ENCODE results near the gene VPS13C. TPM values are rescaled to one million over a fixed set of nuclear protein-coding genes. Genes with fewer than 3 reads are reported as not detected.

Gene VPS13C
- total and polyA plus RNA-seq, 2 experiments from 2014 or later = 10.2 to 20.5 TPM

- Histone ChIP-seq H3K79me2 (replicated peaks; ENCODE audit: insufficient read depth) (no peaks in the 10 kb centered on the region), H3K4me2 (no peak overlapping the region), H3F3A (replicated peaks; ENCODE audit: low read depth) (no peaks in the 10 kb centered on the region), H3K27ac (ENCODE audit: low read depth) (no peak overlapping the region), H2AFZ (no peak overlapping the region), H3K9me2 (ENCODE audit: insufficient read depth) (no peaks in the 10 kb centered on the region), H3K4me1 (ENCODE audit: insufficient read depth) (no peaks in the 10 kb centered on the region), H3K36me3 (ENCODE audit: insufficient read depth) (no peaks in the 10 kb centered on the region), H3K27me3 (ENCODE audit: insufficient read depth) (no peaks in the 10 kb centered on the region), H4K20me1 (replicated peaks; ENCODE audit: insufficient read depth) (no peaks in the 10 kb centered on the region), H3K4me3 (no peak overlapping the region)
- no peak overlapping the region for H3K4me3 Mint-ChIP-seq
- H3K27ac Mint-ChIP-seq = no peak overlapping the region
- TF ChIP-seq JUNB (IDR thresholded peaks at IDR 0.05; ENCODE audit: unreplicated experiment) (no peak), CREB1 (CRISPR knock-in tag; IDR thresholded peaks at IDR 0.05; ENCODE audit: low read depth) (no peak)
- TF ChIP-seq, protein P1, sequence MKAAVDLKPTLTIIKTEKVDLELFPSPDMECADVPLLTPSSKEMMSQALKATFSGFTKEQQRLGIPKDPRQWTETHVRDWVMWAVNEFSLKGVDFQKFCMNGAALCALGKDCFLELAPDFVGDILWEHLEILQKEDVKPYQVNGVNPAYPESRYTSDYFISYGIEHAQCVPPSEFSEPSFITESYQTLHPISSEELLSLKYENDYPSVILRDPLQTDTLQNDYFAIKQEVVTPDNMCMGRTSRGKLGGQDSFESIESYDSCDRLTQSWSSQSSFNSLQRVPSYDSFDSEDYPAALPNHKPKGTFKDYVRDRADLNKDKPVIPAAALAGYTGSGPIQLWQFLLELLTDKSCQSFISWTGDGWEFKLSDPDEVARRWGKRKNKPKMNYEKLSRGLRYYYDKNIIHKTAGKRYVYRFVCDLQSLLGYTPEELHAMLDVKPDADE (IDR thresholded peaks at IDR 0.05) = no peak
- DNase-seq (ENCODE audit: low spot score) (peak; percentile 2), ATAC-seq (peak; percentile 47; the same call in 1 of the 3 replicates)
- no peaks in the 10 kb centered on the region for H3K27me3 Mint-ChIP-seq (ENCODE audit: insufficient read depth, low read depth, poor library complexity)
- no peaks in the 10 kb centered on the region; the same call in 2 of the 3 replicates for H3K9me3 Mint-ChIP-seq
- H3K4me1 Mint-ChIP-seq = no peaks in the 10 kb centered on the region
- peaks cover 2% of the 10 kb centered on the region; the same call in 1 of the 3 replicates for H3K36me3 Mint-ChIP-seq (ENCODE audit: low read depth)
Measured at GRCh38 chr15:61938249-61938648, 122.0 kb downstream of the VPS13C start.

DNA sequence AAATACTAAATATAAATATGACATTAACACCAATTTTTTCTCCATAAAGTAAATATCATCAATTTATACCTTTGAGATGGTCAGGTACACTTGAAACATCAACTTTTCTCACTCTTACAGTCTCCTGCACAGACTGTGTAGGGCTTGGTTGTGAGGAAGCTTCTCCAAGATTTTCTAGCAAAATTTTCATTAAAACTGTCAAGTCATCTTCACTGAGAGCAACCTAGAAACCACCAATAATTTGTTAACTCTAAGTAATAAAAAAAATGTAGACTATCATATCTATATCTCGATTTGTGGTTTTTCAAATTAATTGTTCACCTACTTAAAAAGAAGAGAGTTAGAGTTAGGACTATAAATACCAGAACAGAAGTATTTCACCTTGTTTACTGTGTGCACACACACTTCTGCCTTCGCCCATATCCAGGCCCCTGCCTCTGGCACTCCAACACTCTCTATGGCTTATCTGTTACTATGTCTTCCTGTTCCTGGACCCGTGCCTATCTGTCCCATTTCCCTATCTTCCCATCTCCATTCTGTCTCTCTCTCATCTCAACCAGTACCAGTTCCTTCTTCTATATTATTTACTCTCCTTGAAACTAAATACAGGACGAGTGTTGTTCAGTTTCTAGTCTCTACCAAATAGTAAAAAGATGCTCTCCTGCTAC is 123.6 kb downstream of the VPS13C start:
- Histone ChIP-seq H3K79me2 (replicated peaks; ENCODE audit: insufficient read depth) (no peaks in the 10 kb centered on the region), H2AFZ (no peak overlapping the region), H3F3A (replicated peaks; ENCODE audit: low read depth) (no peaks in the 10 kb centered on the region), H3K4me2 (no peak overlapping the region), H3K27me3 (ENCODE audit: insufficient read depth) (no peaks in the 10 kb centered on the region), H4K20me1 (replicated peaks; ENCODE audit: insufficient read depth) (no peaks in the 10 kb centered on the region), H3K9me2 (ENCODE audit: insufficient read depth) (no peaks in the 10 kb centered on the region), H3K4me3 (no peak overlapping the region), H3K4me1 (ENCODE audit: insufficient read depth) (no peaks in the 10 kb centered on the region), H3K36me3 (ENCODE audit: insufficient read depth) (no peaks in the 10 kb centered on the region), H3K27ac (ENCODE audit: low read depth) (no peak overlapping the region)
- H3K4me3 Mint-ChIP-seq = no peak overlapping the region
- no peak overlapping the region for H3K27ac Mint-ChIP-seq
- DNase-seq (ENCODE audit: low spot score) (no peak), ATAC-seq (no peak)
- no peaks in the 10 kb centered on the region for H3K4me1 Mint-ChIP-seq
- H3K9me3 Mint-ChIP-seq = no peaks in the 10 kb centered on the region
- TF ChIP-seq NANOG (IDR thresholded peaks at IDR 0.05; ENCODE audit: borderline replicate concordance) (no peak), EZH2phosphoT487 (IDR thresholded peaks at IDR 0.05; ENCODE audit: unreplicated experiment) (no peak), ZNF331 (CRISPR knock-in tag; IDR thresholded peaks at IDR 0.05; ENCODE audit: low read depth) (no peak), JUNB (IDR thresholded peaks at IDR 0.05; ENCODE audit: unreplicated experiment) (no peak), EZH2 (IDR thresholded peaks at IDR 0.05; ENCODE audit: low read depth, unreplicated experiment) (no peak)
- TF ChIP-seq, protein P1 (IDR thresholded peaks at IDR 0.05) = no peak
- H3K36me3 Mint-ChIP-seq (ENCODE audit: low read depth) = no peaks in the 10 kb centered on the region; the same call in 2 of the 3 replicates
- H3K27me3 Mint-ChIP-seq (ENCODE audit: insufficient read depth, low read depth, poor library complexity) = no peaks in the 10 kb centered on the region

GRCh38 chr15:61935493-61935892 is 124.8 kb downstream of the VPS13C start:
- H3K4me3 ChIP-seq = no peak overlapping the region
- no peak overlapping the region for H2AFZ ChIP-seq
- no peaks in the 10 kb centered on the region for H3K36me3 ChIP-seq (ENCODE audit: insufficient read depth)
- no peaks in the 10 kb centered on the region for H3K36me3 Mint-ChIP-seq (ENCODE audit: low read depth)
- no peaks in the 10 kb centered on the region for H3K79me2 ChIP-seq (replicated peaks; ENCODE audit: insufficient read depth)
- H3F3A ChIP-seq (replicated peaks; ENCODE audit: low read depth) = no peaks in the 10 kb centered on the region
- H3K27ac Mint-ChIP-seq = no peak overlapping the region
- no peaks in the 10 kb centered on the region for H3K9me2 ChIP-seq (ENCODE audit: insufficient read depth)
- H3K27me3 ChIP-seq (ENCODE audit: insufficient read depth) = no peaks in the 10 kb centered on the region
- no peaks in the 10 kb centered on the region for H3K27me3 Mint-ChIP-seq (ENCODE audit: insufficient read depth, low read depth, poor library complexity)
- DNase-seq (ENCODE audit: low spot score) (no peak), ATAC-seq (no peak)
- no peaks in the 10 kb centered on the region for H3K4me1 ChIP-seq (ENCODE audit: insufficient read depth)
- no peak overlapping the region for H3K27ac ChIP-seq (ENCODE audit: low read depth)
- no peaks in the 10 kb centered on the region for H3K4me1 Mint-ChIP-seq
- no peaks in the 10 kb centered on the region for H4K20me1 ChIP-seq (replicated peaks; ENCODE audit: insufficient read depth)
- H3K9me3 Mint-ChIP-seq = no peaks in the 10 kb centered on the region
- H3K4me3 Mint-ChIP-seq = no peak overlapping the region
- no peak overlapping the region for H3K4me2 ChIP-seq
- no peak for TF ChIP-seq EZH2phosphoT487 (IDR thresholded peaks at IDR 0.05; ENCODE audit: unreplicated experiment)

Measured in GM23338 (cell line).